ENCODE measurements around the gene C6orf120. TPM values are rescaled to one million over a fixed set of nuclear protein-coding genes. Genes with fewer than 3 reads are reported as not detected.

The C6orf120 gene
- total and polyA plus RNA-seq, 2 of the 13 experiments (the other 11 are each of a cell fraction or from before 2014, with no cell fraction given): 21.7 to 29.9 TPM

DNA sequence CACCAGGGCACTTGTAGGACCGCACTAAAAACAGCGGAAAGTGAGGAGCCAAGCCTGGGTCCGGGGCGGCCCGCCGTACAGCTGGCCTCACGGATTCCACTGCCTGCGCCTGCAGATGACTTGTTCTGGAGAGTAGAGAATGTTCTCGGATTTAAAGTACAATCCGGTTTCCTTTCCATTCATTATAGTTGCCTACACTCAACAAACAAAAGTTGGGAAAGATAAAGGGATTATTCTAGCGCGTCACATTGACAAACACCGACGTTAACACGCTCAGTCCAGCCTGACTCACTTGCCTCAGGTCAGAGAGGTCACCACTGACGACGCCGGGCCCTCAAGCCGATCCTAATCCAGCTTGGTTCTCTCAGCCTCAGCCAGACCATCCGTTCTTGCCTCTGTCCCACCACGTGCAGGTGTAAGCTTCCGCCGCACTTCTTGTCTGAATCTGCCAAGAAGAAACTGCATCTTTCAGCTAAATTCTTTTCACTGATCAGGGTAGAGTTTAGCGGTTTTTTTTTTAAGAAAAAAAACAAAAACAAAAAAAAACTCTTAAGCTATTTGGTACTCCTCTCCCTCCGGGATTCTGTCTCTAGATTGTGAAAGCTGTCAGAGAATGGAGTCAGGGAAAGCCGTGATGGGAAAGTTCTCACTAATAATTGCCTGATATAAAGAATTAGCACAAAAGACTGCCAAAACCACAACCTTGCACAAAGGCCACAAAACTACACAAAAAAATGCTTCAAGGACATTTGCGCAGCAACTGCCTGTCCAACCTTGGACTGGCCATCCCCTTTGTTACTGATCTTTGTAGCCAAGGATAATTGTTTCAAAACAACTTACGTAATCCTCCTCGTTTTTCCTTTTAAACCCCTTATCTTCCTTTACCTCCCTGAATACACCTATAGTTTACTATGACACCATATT lies 23.5 kb downstream of the C6orf120 start (continued):
- peak; percentile 93; the same call in 1 of the 2 replicates for TF ChIP-seq NPAS2 (CRISPR knock-in tag; IDR thresholded peaks at IDR 0.05; ENCODE audit: borderline replicate concordance)
- no peak for TF ChIP-seq ZNF572 (CRISPR knock-in tag; IDR thresholded peaks at IDR 0.05)
- TF ChIP-seq DNMT3B (CRISPR knock-in tag; conservative IDR thresholded peaks at IDR 0.05): peak; percentile 31
- TF ChIP-seq GATA4 (IDR thresholded peaks at IDR 0.05; ENCODE audit: borderline replicate concordance, low read depth): no peak; the same call in 1 of the 2 replicates
- TF ChIP-seq IRF2 (CRISPR knock-in tag; IDR thresholded peaks at IDR 0.05): peak; percentile 70; the same call in 1 of the 2 replicates
- peak; percentile 70 for TF ChIP-seq BCL6 (CRISPR knock-in tag; IDR thresholded peaks at IDR 0.05)
- TF ChIP-seq ZNF121 (CRISPR knock-in tag; IDR thresholded peaks at IDR 0.05): no peak
- peak; percentile 11 for TF ChIP-seq ZNF333 (CRISPR knock-in tag; IDR thresholded peaks at IDR 0.05; ENCODE audit: borderline replicate concordance)
- TF ChIP-seq, protein P1, sequence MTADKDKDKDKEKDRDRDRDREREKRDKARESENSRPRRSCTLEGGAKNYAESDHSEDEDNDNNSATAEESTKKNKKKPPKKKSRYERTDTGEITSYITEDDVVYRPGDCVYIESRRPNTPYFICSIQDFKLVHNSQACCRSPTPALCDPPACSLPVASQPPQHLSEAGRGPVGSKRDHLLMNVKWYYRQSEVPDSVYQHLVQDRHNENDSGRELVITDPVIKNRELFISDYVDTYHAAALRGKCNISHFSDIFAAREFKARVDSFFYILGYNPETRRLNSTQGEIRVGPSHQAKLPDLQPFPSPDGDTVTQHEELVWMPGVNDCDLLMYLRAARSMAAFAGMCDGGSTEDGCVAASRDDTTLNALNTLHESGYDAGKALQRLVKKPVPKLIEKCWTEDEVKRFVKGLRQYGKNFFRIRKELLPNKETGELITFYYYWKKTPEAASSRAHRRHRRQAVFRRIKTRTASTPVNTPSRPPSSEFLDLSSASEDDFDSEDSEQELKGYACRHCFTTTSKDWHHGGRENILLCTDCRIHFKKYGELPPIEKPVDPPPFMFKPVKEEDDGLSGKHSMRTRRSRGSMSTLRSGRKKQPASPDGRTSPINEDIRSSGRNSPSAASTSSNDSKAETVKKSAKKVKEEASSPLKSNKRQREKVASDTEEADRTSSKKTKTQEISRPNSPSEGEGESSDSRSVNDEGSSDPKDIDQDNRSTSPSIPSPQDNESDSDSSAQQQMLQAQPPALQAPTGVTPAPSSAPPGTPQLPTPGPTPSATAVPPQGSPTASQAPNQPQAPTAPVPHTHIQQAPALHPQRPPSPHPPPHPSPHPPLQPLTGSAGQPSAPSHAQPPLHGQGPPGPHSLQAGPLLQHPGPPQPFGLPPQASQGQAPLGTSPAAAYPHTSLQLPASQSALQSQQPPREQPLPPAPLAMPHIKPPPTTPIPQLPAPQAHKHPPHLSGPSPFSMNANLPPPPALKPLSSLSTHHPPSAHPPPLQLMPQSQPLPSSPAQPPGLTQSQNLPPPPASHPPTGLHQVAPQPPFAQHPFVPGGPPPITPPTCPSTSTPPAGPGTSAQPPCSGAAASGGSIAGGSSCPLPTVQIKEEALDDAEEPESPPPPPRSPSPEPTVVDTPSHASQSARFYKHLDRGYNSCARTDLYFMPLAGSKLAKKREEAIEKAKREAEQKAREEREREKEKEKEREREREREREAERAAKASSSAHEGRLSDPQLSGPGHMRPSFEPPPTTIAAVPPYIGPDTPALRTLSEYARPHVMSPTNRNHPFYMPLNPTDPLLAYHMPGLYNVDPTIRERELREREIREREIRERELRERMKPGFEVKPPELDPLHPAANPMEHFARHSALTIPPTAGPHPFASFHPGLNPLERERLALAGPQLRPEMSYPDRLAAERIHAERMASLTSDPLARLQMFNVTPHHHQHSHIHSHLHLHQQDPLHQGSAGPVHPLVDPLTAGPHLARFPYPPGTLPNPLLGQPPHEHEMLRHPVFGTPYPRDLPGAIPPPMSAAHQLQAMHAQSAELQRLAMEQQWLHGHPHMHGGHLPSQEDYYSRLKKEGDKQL (CRISPR knock-in tag; IDR thresholded peaks at IDR 0.05; ENCODE audit: low read depth): peak; percentile 67; the same call in 1 of the 2 replicates
- peak; percentile 90; the same call in 1 of the 2 replicates for TF ChIP-seq ZNF674 (CRISPR knock-in tag; IDR thresholded peaks at IDR 0.05; ENCODE audit: low read depth)
- peak; percentile 50; the same call in 1 of the 2 replicates for TF ChIP-seq ZFP37 (CRISPR knock-in tag; IDR thresholded peaks at IDR 0.05; ENCODE audit: borderline replicate concordance)
- no peak; the same call in 1 of the 2 replicates for TF ChIP-seq ZNF253 (CRISPR knock-in tag; IDR thresholded peaks at IDR 0.05; ENCODE audit: borderline replicate concordance)
- TF ChIP-seq SOX13 (IDR thresholded peaks at IDR 0.05): peak; percentile 92
- peak in 1 of 2 experiments; percentile 99; a peak in 2 of 4 replicates for TF ChIP-seq SOX13 (CRISPR knock-in tag; conservative IDR thresholded peaks at IDR 0.05 in 1 of 2, IDR thresholded peaks at IDR 0.05 in 1 of 2)
- TF ChIP-seq, protein P2, sequence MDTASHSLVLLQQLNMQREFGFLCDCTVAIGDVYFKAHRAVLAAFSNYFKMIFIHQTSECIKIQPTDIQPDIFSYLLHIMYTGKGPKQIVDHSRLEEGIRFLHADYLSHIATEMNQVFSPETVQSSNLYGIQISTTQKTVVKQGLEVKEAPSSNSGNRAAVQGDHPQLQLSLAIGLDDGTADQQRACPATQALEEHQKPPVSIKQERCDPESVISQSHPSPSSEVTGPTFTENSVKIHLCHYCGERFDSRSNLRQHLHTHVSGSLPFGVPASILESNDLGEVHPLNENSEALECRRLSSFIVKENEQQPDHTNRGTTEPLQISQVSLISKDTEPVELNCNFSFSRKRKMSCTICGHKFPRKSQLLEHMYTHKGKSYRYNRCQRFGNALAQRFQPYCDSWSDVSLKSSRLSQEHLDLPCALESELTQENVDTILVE (CRISPR knock-in tag; IDR thresholded peaks at IDR 0.05): peak; percentile 78
- TF ChIP-seq TBX3 (IDR thresholded peaks at IDR 0.05; ENCODE audit: borderline replicate concordance): no peak
- TF ChIP-seq NR2F2 (IDR thresholded peaks at IDR 0.05; ENCODE audit: borderline replicate concordance, low read depth): peak; percentile 86
- TF ChIP-seq ZNF780A (CRISPR knock-in tag; IDR thresholded peaks at IDR 0.05): no peak
- TF ChIP-seq SIX1 (CRISPR knock-in tag; IDR thresholded peaks at IDR 0.05; ENCODE audit: borderline replicate concordance): peak; percentile 55; the same call in 1 of the 2 replicates
- no peak for TF ChIP-seq ZNF34 (CRISPR knock-in tag; IDR thresholded peaks at IDR 0.05; ENCODE audit: borderline replicate concordance)
- TF ChIP-seq ELF1 (CRISPR knock-in tag; IDR thresholded peaks at IDR 0.05): peak; percentile 51; the same call in 1 of the 2 replicates
